Gastroesophageal sphincter (tissue), 4 donors: Measurements from ENCODE around the gene AKAP6. TPM values are rescaled to one million over a fixed set of nuclear protein-coding genes. Genes with fewer than 3 reads are reported as not detected.

Experiments used
- ATAC-seq: fragments of 150-250 bp; one replicate; pipeline ENCODE4 v1.9.1; 2016; ENCODE audit warnings: mild to moderate bottlenecking, moderate library complexity
- H3K27ac ChIP-seq, 4 donors: fragments of 200-600 bp; sonication (generic) in 3 of 4; 1 replicate in 3 of 4; 2 replicates in 1 of 4; pipeline ENCODE4 v1.5.1; 2016 to 2019
- H3K27me3 ChIP-seq: fragments of 200-600 bp; sonication (generic); one replicate; pipeline ENCODE4 v1.5.1; 2019
- H3K36me3 ChIP-seq, 2 donors: fragments of 200-600 bp; sonication (generic); one replicate each; pipeline ENCODE4 v1.5.1; 2019; ENCODE audit warnings: control low read depth in 1 of 2
- H3K4me1 ChIP-seq, 3 donors: fragments of 200-600 bp; sonication (generic); 1 replicate in 2 of 3; 2 replicates in 1 of 3; pipeline ENCODE4 v1.5.1; 2016 to 2019; ENCODE audit warnings: control low read depth in 2 of 3
- H3K4me3 ChIP-seq, 2 donors: fragments of 200-600 bp; sonication (generic); one replicate each; pipeline ENCODE4 v1.5.1; 2019; ENCODE audit warnings: mild to moderate bottlenecking in 1 of 2, moderate library complexity in 1 of 2
- H3K9me3 ChIP-seq, 3 donors: fragments of 200-600 bp; sonication (generic); one replicate each; pipeline ENCODE4 v1.5.1; 2017 to 2019; ENCODE audit warnings: control low read depth in 2 of 3
- CTCF ChIP-seq, 4 experiments: fragments of 200-600 bp in 2 of 4; fragments of 450-650 bp in 2 of 4; sonication (generic) in 1 of 4; IDR thresholded peaks; one replicate each; pipeline ENCODE4 v1.5.1; 2017 to 2019; ENCODE audit warnings: antibody characterized with exemption in 4 of 4, mild to moderate bottlenecking in 2 of 4, moderate library complexity in 2 of 4
- EP300 ChIP-seq: sonication (generic); formaldehyde crosslinking; IDR thresholded peaks from one replicate; pipeline ENCODE4 v1.6.1; 2017; ENCODE audit warnings: antibody characterized with exemption, mild to moderate bottlenecking
- POLR2A ChIP-seq, 2 donors: fragments of 450-650 bp; IDR thresholded peaks; one replicate each; pipeline ENCODE4 v1.6.1; 2017; ENCODE audit warnings: antibody characterized with exemption in 2 of 2, mild to moderate bottlenecking in 2 of 2, moderate library complexity in 1 of 2
- POLR2AphosphoS5 ChIP-seq: sonication (generic); formaldehyde crosslinking; IDR thresholded peaks from one replicate; pipeline ENCODE4 v1.6.1; 2017; ENCODE audit warnings: antibody characterized with exemption
- WGBS, 2 donors: methylation state at CpG; one replicate each; pipeline ENCODE4 v1.1.5; 2018; ENCODE audit warnings: low coverage in 1 of 2; 5-methylcytosine and 5-hydroxymethylcytosine counted together
- total RNA-seq, 4 donors: library from RNA; depleted of rRNA; stranded (reverse); fragments of >200 nt; gene quantifications; one replicate each; pipeline ENCODE4 v1.1.0, GENCODE V29; 2016

The AKAP6 gene
- total RNA-seq, 4 donors from 2014 or later = 33.1 to 65.4 (median 45.0) TPM

- no peak for ATAC-seq
- Histone ChIP-seq H3K27me3 (no peaks in the 10 kb centered on the region), H3K36me3 (no peaks in the 10 kb centered on the region), H3K4me3 (no peak overlapping the region), H3K27ac (peak overlapping the region; percentile 52 to 84 (median 75)), H3K9me3 (no peaks in the 10 kb centered on the region), H3K4me1 (peaks cover 6 to 85% (median 20%) of the 10 kb centered on the region in 3 donors)
- WGBS, 2 donors = 28 to 34% methylated on average over 3 to 4 of the region's 4 CpGs
- TF ChIP-seq CTCF (IDR thresholded peaks at IDR 0.05) (no peak), EP300 (no peak), POLR2AphosphoS5 (no peak), POLR2A (IDR thresholded peaks at IDR 0.05) (no peak)
Observed at GRCh38 chr14:32472512-32473463, 143.7 kb downstream of the AKAP6 start.

- 10 to 30% methylated on average over 2 to 3 of the region's 3 CpGs for WGBS, 2 donors
- peak overlapping the region; percentile 52 to 84 (median 75) for H3K27ac ChIP-seq
Observed at GRCh38 chr14:32473464-32473855, 144.4 kb downstream of the AKAP6 start.

GRCh38 chr14:32474478-32475195 is 145.5 kb downstream of the AKAP6 start:
- Histone ChIP-seq H3K36me3 (no peaks in the 10 kb centered on the region), H3K27me3 (no peaks in the 10 kb centered on the region), H3K9me3 (no peaks in the 10 kb centered on the region), H3K4me1 (peaks cover 6 to 80% (median 19%) of the 10 kb centered on the region in 3 donors), H3K4me3 (no peak overlapping the region), H3K27ac (peak overlapping the region in 3 of 4 donors; percentile 71 to 84 (median 79))
- 59 to 74% methylated on average over 4 to 5 of the region's 5 CpGs for WGBS, 2 donors
- no peak for ATAC-seq
- TF ChIP-seq CTCF (IDR thresholded peaks at IDR 0.05) (no peak), POLR2AphosphoS5 (no peak), EP300 (no peak), POLR2A (IDR thresholded peaks at IDR 0.05) (no peak)

More at GRCh38 chr14:32473464-32473855, 144.4 kb downstream of the AKAP6 start:
- ATAC-seq = peak; percentile 50
- Histone ChIP-seq H3K4me3 (no peak overlapping the region), H3K27me3 (no peaks in the 10 kb centered on the region), H3K4me1 (peaks cover 6 to 87% (median 19%) of the 10 kb centered on the region in 3 donors), H3K36me3 (no peaks in the 10 kb centered on the region), H3K9me3 (no peaks in the 10 kb centered on the region)
- TF ChIP-seq POLR2AphosphoS5 (peak; percentile 84), POLR2A (IDR thresholded peaks at IDR 0.05) (no peak)

DNA sequence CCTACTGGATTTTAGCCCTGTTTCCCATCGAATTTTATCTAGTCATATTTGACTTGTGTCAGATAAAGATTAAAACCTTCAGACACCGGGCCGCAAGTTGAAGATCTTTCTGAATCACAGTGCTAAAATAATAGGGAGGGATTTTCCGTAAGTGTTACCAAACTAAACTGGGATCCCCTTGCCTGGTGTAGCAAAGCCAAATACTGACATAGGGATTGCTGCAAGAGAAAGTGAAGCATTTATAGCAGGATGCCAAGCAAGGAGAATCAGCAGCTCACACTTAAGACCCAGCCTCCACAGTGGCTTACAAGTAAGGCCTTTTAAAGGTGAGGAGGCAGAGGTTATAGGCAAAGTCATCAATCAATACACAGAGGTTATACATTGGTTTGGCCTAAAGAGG is 147.4 kb downstream of the AKAP6 start:
- H3K4me1 ChIP-seq = peaks cover 3 to 73% (median 17%) of the 10 kb centered on the region in 3 donors
- ATAC-seq = no peak
- 35 to 36% methylated on average over 4 of the region's 4 CpGs for WGBS, 2 donors
- no peaks in the 10 kb centered on the region for H3K27me3 ChIP-seq
- H3K27ac ChIP-seq = peak overlapping the region in 3 of 4 donors; percentile 55 to 69 (median 59)
- TF ChIP-seq POLR2AphosphoS5 (peak; percentile 50), EP300 (no peak)
- no peaks in the 10 kb centered on the region for H3K9me3 ChIP-seq
- H3K36me3 ChIP-seq = no peaks in the 10 kb centered on the region
- no peak overlapping the region for H3K4me3 ChIP-seq

DNA sequence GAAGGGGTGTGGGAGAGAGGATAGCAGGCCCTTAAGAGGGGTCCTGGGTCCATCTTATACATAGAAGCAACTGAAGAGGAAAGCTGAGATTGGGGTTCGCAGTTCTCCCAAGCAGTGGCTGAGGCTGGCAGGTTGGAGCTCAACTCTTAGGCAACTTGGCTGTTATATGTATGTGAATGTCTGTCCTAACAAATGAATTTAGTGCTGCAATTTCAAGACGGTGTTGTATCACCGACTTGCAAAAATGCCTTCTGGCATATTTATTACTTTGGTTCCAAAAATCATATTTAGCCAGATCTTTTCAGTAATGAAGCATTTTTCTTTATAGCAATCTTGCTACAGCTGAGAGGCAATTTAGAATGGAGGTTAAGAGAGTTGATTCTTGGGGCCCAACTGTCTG is 148.3 kb downstream of the AKAP6 start:
- Histone ChIP-seq H3K27me3 (no peaks in the 10 kb centered on the region), H3K9me3 (no peaks in the 10 kb centered on the region), H3K36me3 (no peaks in the 10 kb centered on the region), H3K4me3 (no peak overlapping the region), H3K27ac (peak overlapping the region in 3 of 4 donors; percentile 55 to 69 (median 59)), H3K4me1 (peaks cover 0 to 73% (median 10%) of the 10 kb centered on the region in 3 donors)
- ATAC-seq = no peak
- WGBS, 2 donors = 75% methylated on average over 3 of the region's 3 CpGs; no CpG with 5 or more reads in 1 of the 2 donors
- no peak for TF ChIP-seq POLR2AphosphoS5
- no peak for TF ChIP-seq EP300
- no peak for TF ChIP-seq CTCF (IDR thresholded peaks at IDR 0.05)
- no peak for TF ChIP-seq POLR2A (IDR thresholded peaks at IDR 0.05)
